Activated naive CD4-positive, alpha-beta T cell treated with anti-CD3 and anti-CD28 coated beads for 36 hours (primary cell): Measurements from ENCODE around the gene PALLD. TPM values are rescaled to one million over a fixed set of nuclear protein-coding genes. Genes with fewer than 3 reads are reported as not detected.

Source experiments
- CTCF ChIA-PET: fragments of 350-600 bp; sonication (Branson Sonifier 250); formaldehyde crosslinking; loops from one replicate; lab custom pipeline; 2021; ENCODE audit warnings: antibody characterized with exemption; lab: Charles Lee
- DNase-seq: peaks from one replicate; pipeline ENCODE4 v3.0.0-alpha.2; 2020
- H3K27ac Mint-ChIP-seq: one replicate; pipeline ENCODE4 v1.8.0; 2021; ENCODE audit warnings: mild to moderate bottlenecking, mixed read lengths
- H3K27me3 Mint-ChIP-seq: one replicate; pipeline ENCODE4 v1.8.0; 2021; ENCODE audit warnings: low read depth, mixed read lengths
- H3K36me3 Mint-ChIP-seq: one replicate; pipeline ENCODE4 v1.8.0; 2021; ENCODE audit warnings: low read depth, mixed read lengths
- H3K4me1 Mint-ChIP-seq: one replicate; pipeline ENCODE4 v1.8.0; 2021; ENCODE audit warnings: low read depth, mixed read lengths
- H3K4me3 Mint-ChIP-seq: one replicate; pipeline ENCODE4 v1.8.0; 2021; ENCODE audit warnings: mild to moderate bottlenecking, moderate library complexity, mixed read lengths
- H3K9me3 Mint-ChIP-seq: one replicate; pipeline ENCODE4 v1.8.0; 2021; ENCODE audit warnings: mixed read lengths
- intact Hi-C: fragments of 100-400 bp; cut with micrococcal nuclease; formaldehyde crosslinking; loops from one replicate; pipeline ENCODE4 v1.15.1; 2023
- total RNA-seq, 2 experiments: library from RNA; stranded (reverse); gene quantifications; one replicate each; pipeline ENCODE4 v1.2.3, GENCODE V29; 2021

PALLD gene
- total RNA-seq, 2 experiments from 2014 or later = 7.3 to 7.8 TPM

GRCh38 chr4:168654104-168654847 lies 157.4 kb downstream of the PALLD start:
- H3K4me1 Mint-ChIP-seq = peaks cover 3% of the 10 kb centered on the region
- H3K27ac Mint-ChIP-seq = no peak overlapping the region
- DNase-seq = no peak
- CTCF ChIA-PET = no interaction called here
- H3K4me3 Mint-ChIP-seq = no peak overlapping the region
- intact Hi-C loops = no loop called here
- no peaks in the 10 kb centered on the region for H3K9me3 Mint-ChIP-seq
- no peaks in the 10 kb centered on the region for H3K36me3 Mint-ChIP-seq
- H3K27me3 Mint-ChIP-seq = peaks cover 30% of the 10 kb centered on the region

- Mint-ChIP-seq H3K27me3 (peaks cover 31% of the 10 kb centered on the region), H3K27ac (no peak overlapping the region), H3K36me3 (no peaks in the 10 kb centered on the region), H3K9me3 (no peaks in the 10 kb centered on the region), H3K4me1 (peaks cover 3% of the 10 kb centered on the region), H3K4me3 (no peak overlapping the region)
- DNase-seq = no peak
- CTCF ChIA-PET = no interaction called here
- intact Hi-C loops = no loop called here
Observed at GRCh38 chr4:168654848-168655174, 158.0 kb downstream of the PALLD start.

- Mint-ChIP-seq H3K4me1 (peaks cover 3% of the 10 kb centered on the region), H3K4me3 (no peak overlapping the region), H3K36me3 (no peaks in the 10 kb centered on the region), H3K27ac (no peak overlapping the region), H3K9me3 (no peaks in the 10 kb centered on the region), H3K27me3 (peaks cover 30% of the 10 kb centered on the region)
- intact Hi-C loops = no loop called here
- CTCF ChIA-PET = no interaction called here
- no peak for DNase-seq
Observed at GRCh38 chr4:168655182-168655581, 158.3 kb downstream of the PALLD start.

GRCh38 chr4:168656055-168656660 lies 159.3 kb downstream of the PALLD start:
- Mint-ChIP-seq H3K4me3 (no peak overlapping the region), H3K36me3 (no peaks in the 10 kb centered on the region), H3K4me1 (peaks cover 3% of the 10 kb centered on the region), H3K9me3 (no peaks in the 10 kb centered on the region), H3K27me3 (peaks cover 26% of the 10 kb centered on the region), H3K27ac (no peak overlapping the region)
- CTCF ChIA-PET = interaction anchor here (0.6 to 0.9 kb wide), 2 partner anchors 10 to 52 kb away, joined by 3 to 4 read pairs; no protein-coding TSS in a partner anchor
- intact Hi-C loops = no loop called here
- no peak for DNase-seq

- DNase-seq = no peak
- Mint-ChIP-seq H3K4me1 (peaks cover 3% of the 10 kb centered on the region), H3K27me3 (peaks cover 24% of the 10 kb centered on the region), H3K36me3 (no peaks in the 10 kb centered on the region), H3K9me3 (no peaks in the 10 kb centered on the region), H3K27ac (no peak overlapping the region), H3K4me3 (no peak overlapping the region)
- intact Hi-C loops = no loop called here
- CTCF ChIA-PET = no interaction called here
Observed at GRCh38 chr4:168656946-168657473, 160.2 kb downstream of the PALLD start.

GRCh38 chr4:168658751-168659150 lies 161.9 kb downstream of the PALLD start:
- Mint-ChIP-seq H3K4me1 (peaks cover 3% of the 10 kb centered on the region), H3K27ac (no peak overlapping the region), H3K9me3 (no peaks in the 10 kb centered on the region), H3K36me3 (no peaks in the 10 kb centered on the region), H3K4me3 (no peak overlapping the region), H3K27me3 (peaks cover 18% of the 10 kb centered on the region)
- intact Hi-C loops = no loop called here
- no peak for DNase-seq
- CTCF ChIA-PET = interaction anchor here (0.6 kb wide), 1 partner anchor 924 kb away, joined by 3 read pairs; no protein-coding TSS in a partner anchor

- H3K27me3 Mint-ChIP-seq = peaks cover 16% of the 10 kb centered on the region
- H3K4me3 Mint-ChIP-seq = no peak overlapping the region
Observed at GRCh38 chr4:168659741-168660465, 163.1 kb downstream of the PALLD start.

GRCh38 chr4:168662297-168662984 lies 165.6 kb downstream of the PALLD start:
- Mint-ChIP-seq H3K4me3 (no peak overlapping the region), H3K9me3 (no peaks in the 10 kb centered on the region), H3K4me1 (no peaks in the 10 kb centered on the region), H3K27ac (no peak overlapping the region), H3K27me3 (peaks cover 5% of the 10 kb centered on the region), H3K36me3 (no peaks in the 10 kb centered on the region)
- DNase-seq = no peak
- CTCF ChIA-PET = no interaction called here
- intact Hi-C loops = no loop called here

More at GRCh38 chr4:168659741-168660465, 163.1 kb downstream of the PALLD start:
- H3K9me3 Mint-ChIP-seq = no peaks in the 10 kb centered on the region
- peaks cover 3% of the 10 kb centered on the region for H3K4me1 Mint-ChIP-seq
- no peak overlapping the region for H3K27ac Mint-ChIP-seq
- intact Hi-C loops = no loop called here
- DNase-seq = no peak
- CTCF ChIA-PET = interaction anchor here (0.6 kb wide), 1 partner anchor 550 kb away, joined by 4 read pairs; no protein-coding TSS in a partner anchor
- no peaks in the 10 kb centered on the region for H3K36me3 Mint-ChIP-seq

- H3K9me3 Mint-ChIP-seq = no peaks in the 10 kb centered on the region
- peaks cover 2% of the 10 kb centered on the region for H3K27me3 Mint-ChIP-seq
- no peaks in the 10 kb centered on the region for H3K4me1 Mint-ChIP-seq
- no peaks in the 10 kb centered on the region for H3K36me3 Mint-ChIP-seq
- no peak overlapping the region for H3K4me3 Mint-ChIP-seq
- intact Hi-C loops = no loop called here
- no peak overlapping the region for H3K27ac Mint-ChIP-seq
- DNase-seq = no peak
- CTCF ChIA-PET = no interaction called here
Observed at GRCh38 chr4:168664242-168664891, 167.5 kb downstream of the PALLD start.

GRCh38 chr4:168666531-168666930 lies 169.7 kb downstream of the PALLD start:
- Mint-ChIP-seq H3K4me3 (no peak overlapping the region), H3K9me3 (no peaks in the 10 kb centered on the region), H3K27ac (no peak overlapping the region), H3K27me3 (no peaks in the 10 kb centered on the region), H3K36me3 (no peaks in the 10 kb centered on the region), H3K4me1 (no peaks in the 10 kb centered on the region)
- no peak for DNase-seq
- intact Hi-C loops = no loop called here
- CTCF ChIA-PET = interaction anchor here (0.7 kb wide), 1 partner anchor 10 kb away, joined by 4 read pairs; no protein-coding TSS in a partner anchor

- no peaks in the 10 kb centered on the region for H3K27me3 Mint-ChIP-seq
- no peak overlapping the region for H3K27ac Mint-ChIP-seq
- no peaks in the 10 kb centered on the region for H3K36me3 Mint-ChIP-seq
- intact Hi-C loops = no loop called here
- DNase-seq = no peak
- no peaks in the 10 kb centered on the region for H3K4me1 Mint-ChIP-seq
- no peaks in the 10 kb centered on the region for H3K9me3 Mint-ChIP-seq
- H3K4me3 Mint-ChIP-seq = no peak overlapping the region
- CTCF ChIA-PET = no interaction called here
Observed at GRCh38 chr4:168667376-168667775, 170.5 kb downstream of the PALLD start.
